GM12878 (cell line): ENCODE measurements around the gene CCNB1IP1. TPM values are rescaled to one million over a fixed set of nuclear protein-coding genes. Genes with fewer than 3 reads are reported as not detected.

Source experiments
- ATAC-seq: fragments of 200-7000 bp; cut with Tn5 transposase; 3 replicates; pipeline ENCODE4 v1.9.1; 2020; ENCODE audit warnings: mild to moderate bottlenecking, moderate library complexity
- BruUV-seq: library from RNA; stranded (reverse); fragments of 400-500 nt; replicated peaks from 2 replicates; lab custom pipeline; 2021; lab: Mats Ljungman, UMichigan
- CTCF ChIA-PET: fragments of 300-600 bp; sonication (Branson Sonifier 250); formaldehyde crosslinking; extraction: SDS; loops from one replicate; lab custom pipeline; 2021; ENCODE audit warnings: inconsistent platforms; lab: Yijun Ruan, JAX
- POLR2A ChIA-PET: fragments of 350-600 bp; formaldehyde crosslinking; extraction: SDS; loops from one replicate; lab custom pipeline; 2021; ENCODE audit warnings: inconsistent platforms; lab: Charles Lee
- RAD21 ChIA-PET: fragments of 300-600 bp; sonication (Branson Sonifier 250); formaldehyde crosslinking; loops from one replicate; lab custom pipeline; 2023; ENCODE audit warnings: antibody characterized with exemption; ENCODE audit not compliant: unreplicated experiment; lab: Charles Lee
- SMC1A ChIA-PET: fragments of 300-600 bp; sonication (Branson Sonifier 250); formaldehyde crosslinking; loops from one replicate; lab custom pipeline; 2023; ENCODE audit not compliant: unreplicated experiment, uncharacterized antibody; lab: Charles Lee
- DNase-seq: peaks from one replicate; pipeline ENCODE4 v3.0.0-alpha.2; 2011; ENCODE audit warnings: low read depth, low spot score
- FAIRE-seq: peaks from 3 replicates; lab custom pipeline; 2011; peaks lifted over from hg19 to GRCh38; lab: Jason Lieb, UNC
- H2AFZ ChIP-seq: 2 replicates; pipeline ENCODE4 v1.6.0; 2011; ENCODE audit warnings: low read depth, low read length, control low read depth; ENCODE audit not compliant: control insufficient read depth
- H3K27ac ChIP-seq: 2 replicates; pipeline ENCODE4 v1.5.1; 2011; ENCODE audit warnings: control low read depth; ENCODE audit not compliant: control insufficient read depth, insufficient read depth
- H3K27me3 ChIP-seq, 2 experiments: replicated peaks in 1 of 2; 2 replicates each; pipeline versions ENCODE4 v1.6.0 to v1.6.1; 2011; ENCODE audit warnings: low read length in 1 of 2; ENCODE audit not compliant: control insufficient read depth in 2 of 2, insufficient read depth in 2 of 2
- H3K36me3 ChIP-seq, 2 experiments: 2 replicates each; pipeline ENCODE4 v1.5.1; 2011; ENCODE audit warnings: low read length in 1 of 2; ENCODE audit not compliant: control insufficient read depth in 2 of 2, insufficient read depth in 2 of 2
- H3K4me1 ChIP-seq: 2 replicates; pipeline ENCODE4 v1.6.1; 2011; ENCODE audit warnings: mild to moderate bottlenecking, low read length, moderate library complexity, mixed read lengths; ENCODE audit not compliant: control insufficient read depth, insufficient read depth
- H3K4me2 ChIP-seq: 2 replicates; pipeline ENCODE4 v1.6.0; 2011; ENCODE audit warnings: control low read depth; ENCODE audit not compliant: control insufficient read depth, insufficient read depth
- H3K4me3 ChIP-seq: fragments of 200-600 bp; sonication (generic); 2 replicates; pipeline ENCODE4 v1.5.1; 2016
- H3K79me2 ChIP-seq: 2 replicates; pipeline ENCODE4 v1.6.0; 2011; ENCODE audit warnings: low read length; ENCODE audit not compliant: control insufficient read depth, insufficient read depth
- H3K9ac ChIP-seq: 2 replicates; pipeline ENCODE4 v1.8.0; 2011; ENCODE audit warnings: low read length, control low read depth, mixed read lengths; ENCODE audit not compliant: control insufficient read depth, insufficient read depth
- H3K9me3 ChIP-seq: replicated peaks from 3 replicates; pipeline ENCODE4 v1.5.1; 2011; ENCODE audit warnings: mild to moderate bottlenecking, low read length; ENCODE audit not compliant: control insufficient read depth, insufficient read depth
- H4K20me1 ChIP-seq: 2 replicates; pipeline ENCODE4 v1.6.0; 2011; ENCODE audit not compliant: control insufficient read depth, insufficient read depth
- EP300 ChIP-seq, 2 experiments: fragments of 150-350 bp in 1 of 2; IDR thresholded peaks; 2 replicates each; pipeline ENCODE4 v1.6.1; 2011 to 2012; ENCODE audit warnings: low read depth in 2 of 2, low read length in 2 of 2, borderline replicate concordance in 1 of 2, improper control_type of control experiment in 1 of 2, inconsistent platforms in 1 of 2; ENCODE audit not compliant: control insufficient read depth in 1 of 2
- FOS ChIP-seq: IDR thresholded peaks from 3 replicates; pipeline ENCODE4 v1.6.1; 2011; ENCODE audit warnings: borderline replicate concordance; ENCODE audit not compliant: insufficient read length; ENCODE audit errors: extremely low read depth
- MTA3 ChIP-seq: IDR thresholded peaks from 2 replicates; pipeline ENCODE4 v1.6.1; 2012; ENCODE audit warnings: low read length, inconsistent platforms, borderline replicate concordance
- MXI1 ChIP-seq: fragments of 150-350 bp; IDR thresholded peaks from 2 replicates; pipeline ENCODE4 v1.6.1; 2011; ENCODE audit warnings: low read depth, mild to moderate bottlenecking, inconsistent platforms, low read length, improper control_type of control experiment
- MYB ChIP-seq: fragments of 150-350 bp; IDR thresholded peaks from 2 replicates; pipeline ENCODE4 v1.6.1; 2014; ENCODE audit warnings: mild to moderate bottlenecking, low read depth, low read length, borderline replicate concordance
- PML ChIP-seq: IDR thresholded peaks from 2 replicates; pipeline ENCODE4 v1.6.1; 2012; ENCODE audit warnings: low read length, inconsistent platforms
- POLR2A ChIP-seq: IDR thresholded peaks from 2 replicates; pipeline ENCODE4 v1.6.1; 2011; ENCODE audit warnings: low read depth, mild to moderate bottlenecking, low read length
- RELA ChIP-seq: fragments of 450-650 bp; IDR thresholded peaks from 2 replicates; pipeline ENCODE4 v1.8.0; 2014; ENCODE audit warnings: borderline replicate concordance; ENCODE audit not compliant: partially characterized antibody
- RUNX3 ChIP-seq: IDR thresholded peaks from 2 replicates; pipeline ENCODE4 v1.6.1; 2012; ENCODE audit warnings: low read length, inconsistent platforms
- SREBF1 ChIP-seq: IDR thresholded peaks from 2 replicates; pipeline ENCODE4 v1.6.1; 2012; ENCODE audit warnings: mild to moderate bottlenecking, low read length
- STAT3 ChIP-seq: IDR thresholded peaks from 2 replicates; pipeline ENCODE4 v1.6.1; 2011; ENCODE audit warnings: low read depth, low read length, improper control_type of control experiment
- ZNF207 ChIP-seq: fragments of 450-650 bp; IDR thresholded peaks from 2 replicates; pipeline ENCODE4 v1.6.1; 2014; ENCODE audit warnings: antibody characterized with exemption, mild to moderate bottlenecking, borderline replicate concordance
- WGBS: methylation state at CpG from one replicate; pipeline ENCODE4 v1.1.6; 2016; ENCODE audit warnings: low lambda C conversion rate; ENCODE audit not compliant: insufficient replicate concordance, insufficient coverage; ENCODE audit errors: missing lambda C conversion rate; 5-methylcytosine and 5-hydroxymethylcytosine counted together
- in situ Hi-C: fragments of 300-500 bp; cut with MboI; formaldehyde crosslinking; loops from 9 replicates; pipeline ENCODE4 v1.14.3; 2018; ENCODE audit warnings: mixed read lengths
- intact Hi-C: fragments of 100-400 bp; cut with micrococcal nuclease; formaldehyde crosslinking; loops from one replicate; pipeline ENCODE4 v1.14.2; 2022; ENCODE audit not compliant: unreplicated experiment
- polyA plus RNA-seq, 11 experiments: library from polyadenylated mRNA; depleted of rRNA in 4 of 11; unstranded in 6 of 11; stranded (reverse) in 5 of 11; fragments of >200 nt; fragmentation: Nextera tagmentation in 4 of 11; fragmentation: Illumina TruSeq in 1 of 11; extraction: Ambion mirVana in 4 of 11; extraction: Trizol in 1 of 11; gene quantifications; 1 replicate in 1 of 11; 2 replicates in 10 of 11; pipeline versions ENCODE4 v1.2.1 to v1.2.3, GENCODE V29; 2011 to 2016; ENCODE audit warnings: inconsistent platforms in 2 of 11, missing spikeins in 2 of 11, low read depth in 1 of 11
- total RNA-seq, 4 experiments: library from RNA; depleted of rRNA in 3 of 4; stranded (reverse); fragments of >200 nt in 3 of 4; fragmentation: Illumina TruSeq in 1 of 4; extraction: Trizol in 1 of 4; gene quantifications; 2 replicates each; pipeline versions ENCODE4 v1.2.1 to v1.2.3, GENCODE V29; 2013 to 2021
- TF ChIP-seq, protein P1 (sequence below): fragments of 450-650 bp; IDR thresholded peaks from 2 replicates; pipeline ENCODE4 v1.6.1; 2018; ENCODE audit warnings: borderline replicate concordance, mild to moderate bottlenecking; ENCODE audit not compliant: partially characterized antibody

The CCNB1IP1 gene
- total and polyA plus RNA-seq, 10 of the 15 experiments (the other 5 are each of a cell fraction or from before 2014, with no cell fraction given), result 20.4 to 165 (median 86.5) TPM

DNA sequence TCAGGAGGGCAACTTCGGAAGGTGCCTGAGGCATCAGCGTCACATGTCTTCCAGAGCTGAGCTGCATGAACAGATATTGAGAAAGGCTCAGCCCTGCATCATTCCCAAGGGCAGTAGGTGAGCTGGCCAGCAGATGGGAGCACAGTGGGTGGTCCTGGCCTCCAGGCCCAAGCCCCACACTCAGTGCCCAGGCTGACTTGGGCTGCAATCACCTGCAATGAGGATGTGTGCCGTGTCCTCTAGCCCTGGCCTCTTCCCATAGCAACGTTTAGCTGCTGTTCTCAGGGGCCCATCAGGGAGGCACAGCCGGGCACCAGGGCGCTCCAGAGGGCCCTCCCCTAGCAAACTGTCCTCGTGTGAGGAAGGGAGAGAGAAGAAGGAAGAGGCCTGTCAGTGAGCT lies 48.3 kb upstream of the CCNB1IP1 start (continued):
- TF ChIP-seq PML (no peak), RELA (no peak)

- Histone ChIP-seq H3K27me3 (no peaks in the 10 kb centered on the region), H3K4me3 (no peak overlapping the region), H4K20me1 (no peaks in the 10 kb centered on the region), H3K79me2 (no peaks in the 10 kb centered on the region), H3K4me2 (no peak overlapping the region), H2AFZ (no peak overlapping the region), H3K9me3 (no peaks in the 10 kb centered on the region), H3K27ac (no peak overlapping the region), H3K36me3 (peaks cover 33 to 44% of the 10 kb centered on the region in 2 experiments), H3K4me1 (no peaks in the 10 kb centered on the region)
- intact Hi-C loops, result no loop called here
- in situ Hi-C loops, result no loop called here
- CTCF ChIA-PET, result no interaction called here
- POLR2A ChIA-PET, result interaction anchor here (0.6 to 1.4 kb wide), 2 partner anchors 11 to 74 kb away, joined by 3 read pairs; partner anchors contain the start of genes APEX1 and OSGEP
- RAD21 ChIA-PET, result no interaction called here
- 87% methylated on average over 6 of the region's 6 CpGs for WGBS
- DNase-seq, result no peak
- TF ChIP-seq SREBF1 (no peak), RUNX3 (no peak), POLR2A (no peak), MXI1 (no peak), MYB (no peak), ZNF207 (no peak), FOS (no peak), EP300 (IDR thresholded peaks at IDR 0.05; ENCODE audit: borderline replicate concordance in 1 of 2, control insufficient read depth in 1 of 2, low read depth in 2 of 2, low read length in 2 of 2) (no peak), MTA3 (no peak), STAT3 (no peak)
- TF ChIP-seq, protein P1, sequence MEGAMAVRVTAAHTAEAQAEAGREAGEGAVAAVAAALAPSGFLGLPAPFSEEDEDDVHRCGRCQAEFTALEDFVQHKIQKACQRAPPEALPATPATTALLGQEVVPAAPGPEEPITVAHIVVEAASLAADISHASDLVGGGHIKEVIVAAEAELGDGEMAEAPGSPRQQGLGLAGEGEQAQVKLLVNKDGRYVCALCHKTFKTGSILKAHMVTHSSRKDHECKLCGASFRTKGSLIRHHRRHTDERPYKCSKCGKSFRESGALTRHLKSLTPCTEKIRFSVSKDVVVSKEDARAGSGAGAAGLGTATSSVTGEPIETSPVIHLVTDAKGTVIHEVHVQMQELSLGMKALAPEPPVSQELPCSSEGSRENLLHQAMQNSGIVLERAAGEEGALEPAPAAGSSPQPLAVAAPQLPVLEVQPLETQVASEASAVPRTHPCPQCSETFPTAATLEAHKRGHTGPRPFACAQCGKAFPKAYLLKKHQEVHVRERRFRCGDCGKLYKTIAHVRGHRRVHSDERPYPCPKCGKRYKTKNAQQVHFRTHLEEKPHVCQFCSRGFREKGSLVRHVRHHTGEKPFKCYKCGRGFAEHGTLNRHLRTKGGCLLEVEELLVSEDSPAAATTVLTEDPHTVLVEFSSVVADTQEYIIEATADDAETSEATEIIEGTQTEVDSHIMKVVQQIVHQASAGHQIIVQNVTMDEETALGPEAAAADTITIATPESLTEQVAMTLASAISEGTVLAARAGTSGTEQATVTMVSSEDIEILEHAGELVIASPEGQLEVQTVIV, result no peak
- TF ChIP-seq, all 136 proteins: peak for 0
- SMC1A ChIA-PET, result interaction anchor here (3.3 kb wide), 1 partner anchor 53 kb away, joined by 7 read pairs; no protein-coding TSS in a partner anchor
- FAIRE-seq (no peak), ATAC-seq (no peak)
- BruUV-seq, result no TSS peak
- no peak overlapping the region for H3K9ac ChIP-seq
Observed at GRCh38 chr14:20380681-20381080, 47.6 kb upstream of the CCNB1IP1 start.
